ENCODE results near the gene PLEKHH1. TPM values are rescaled to one million over a fixed set of nuclear protein-coding genes. Genes with fewer than 3 reads are reported as not detected.

Gene PLEKHH1
- total RNA-seq, 2 donors from 2014 or later, result 2.3 to 5.3 TPM

GRCh38 chr14:67554341-67554740, 21.3 kb downstream of the PLEKHH1 start:
- H3K4me1 ChIP-seq, result no peaks in the 10 kb centered on the region
- no peak for TF ChIP-seq CTCF (IDR thresholded peaks at IDR 0.05)
- no peaks in the 10 kb centered on the region for H3K27me3 ChIP-seq
- H3K36me3 ChIP-seq, result no peaks in the 10 kb centered on the region
- H3K4me3 ChIP-seq, result no peak overlapping the region
- no peak overlapping the region for H3K27ac ChIP-seq
- H3K9me3 ChIP-seq, result no peaks in the 10 kb centered on the region
- DNase-seq (ENCODE audit: low spot score), result no peak

GRCh38 chr14:67555518-67556090, 22.5 kb downstream of the PLEKHH1 start:
- no peak for DNase-seq (ENCODE audit: low spot score)
- H3K36me3 ChIP-seq, result no peaks in the 10 kb centered on the region

DNA sequence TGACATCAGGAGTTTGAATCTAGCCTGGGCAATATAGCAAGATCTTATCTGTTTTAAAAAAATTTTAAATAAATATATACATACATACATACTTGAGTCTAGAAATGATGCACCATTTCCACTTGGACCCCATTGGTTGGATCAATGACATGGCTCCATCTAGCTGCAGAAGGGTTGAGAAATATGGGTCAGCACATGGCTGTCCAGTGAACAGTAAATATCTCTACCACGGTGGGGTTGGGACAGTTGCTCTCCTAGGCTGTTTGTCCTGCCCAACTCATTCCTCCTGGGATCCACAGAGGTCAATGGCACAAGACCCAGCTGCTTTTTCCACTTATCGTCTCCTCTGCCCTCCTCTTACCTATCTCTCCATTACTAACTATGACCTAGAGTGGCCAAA, 23.6 kb downstream of the PLEKHH1 start:
- H3K4me1 ChIP-seq, result no peaks in the 10 kb centered on the region
- TF ChIP-seq CTCF (IDR thresholded peaks at IDR 0.05), result no peak
- no peak overlapping the region for H3K27ac ChIP-seq
- no peaks in the 10 kb centered on the region for H3K9me3 ChIP-seq
- no peak for DNase-seq (ENCODE audit: low spot score)
- H3K4me3 ChIP-seq, result no peak overlapping the region
- H3K27me3 ChIP-seq, result no peaks in the 10 kb centered on the region
- H3K36me3 ChIP-seq, result no peaks in the 10 kb centered on the region

More at GRCh38 chr14:67555518-67556090, 22.5 kb downstream of the PLEKHH1 start:
- TF ChIP-seq CTCF (IDR thresholded peaks at IDR 0.05), result no peak
- Histone ChIP-seq H3K9me3 (no peaks in the 10 kb centered on the region), H3K4me3 (no peak overlapping the region), H3K27ac (no peak overlapping the region), H3K4me1 (no peaks in the 10 kb centered on the region), H3K27me3 (no peaks in the 10 kb centered on the region)

DNA sequence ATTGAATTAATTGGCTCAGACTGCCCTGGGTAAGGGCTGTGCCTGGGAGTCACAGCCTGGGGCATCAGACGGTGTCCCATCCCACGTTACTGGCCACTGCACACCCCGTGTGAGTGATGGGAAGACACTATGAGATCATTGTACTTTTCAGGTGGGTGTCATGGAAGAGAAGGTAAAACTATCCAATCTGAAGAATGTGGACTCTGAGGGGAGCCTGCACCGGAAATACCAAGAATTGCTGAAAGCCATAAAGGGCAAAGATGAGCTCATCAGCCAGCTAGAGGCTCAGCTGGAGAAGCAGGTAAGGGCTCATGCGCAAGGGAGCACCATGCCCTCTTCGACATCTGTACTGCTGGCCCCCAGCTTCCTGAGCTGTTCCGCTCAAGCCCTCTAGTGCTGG, 24.0 kb downstream of the PLEKHH1 start:
- no peaks in the 10 kb centered on the region for H3K9me3 ChIP-seq
- no peaks in the 10 kb centered on the region for H3K27me3 ChIP-seq
- no peak for TF ChIP-seq CTCF (IDR thresholded peaks at IDR 0.05)
- H3K4me1 ChIP-seq, result no peaks in the 10 kb centered on the region
- H3K36me3 ChIP-seq, result no peaks in the 10 kb centered on the region
- no peak overlapping the region for H3K4me3 ChIP-seq
- DNase-seq (ENCODE audit: low spot score), result no peak
- no peak overlapping the region for H3K27ac ChIP-seq

DNA sequence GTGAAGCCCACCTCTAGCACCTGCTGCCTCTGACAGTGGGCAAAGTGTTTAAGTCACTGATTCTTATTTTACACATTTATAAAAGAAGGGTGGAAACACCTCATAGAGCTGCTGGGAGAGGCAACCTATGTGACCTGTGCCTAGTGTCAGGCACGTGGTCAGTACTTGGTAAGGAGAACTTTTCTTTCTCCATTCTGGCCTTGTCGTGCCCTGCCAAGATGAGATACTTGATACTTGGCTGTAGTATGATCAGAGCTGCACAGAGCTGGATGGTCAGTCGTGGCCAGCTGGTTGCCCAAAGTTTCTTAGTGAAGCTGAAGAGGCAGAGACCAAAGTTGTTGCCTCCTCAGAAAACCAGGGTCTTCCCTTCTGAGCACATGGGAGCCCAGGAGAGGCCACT, 24.6 kb downstream of the PLEKHH1 start:
- H3K27me3 ChIP-seq, result no peaks in the 10 kb centered on the region
- no peak overlapping the region for H3K27ac ChIP-seq
- H3K4me3 ChIP-seq, result no peak overlapping the region
- no peak for TF ChIP-seq CTCF (IDR thresholded peaks at IDR 0.05)
- no peaks in the 10 kb centered on the region for H3K4me1 ChIP-seq
- no peaks in the 10 kb centered on the region for H3K9me3 ChIP-seq
- DNase-seq (ENCODE audit: low spot score), result no peak
- H3K36me3 ChIP-seq, result no peaks in the 10 kb centered on the region

GRCh38 chr14:67559639-67560038, 26.5 kb downstream of the PLEKHH1 start:
- H3K9me3 ChIP-seq, result no peaks in the 10 kb centered on the region
- DNase-seq (ENCODE audit: low spot score), result no peak
- H3K27me3 ChIP-seq, result no peaks in the 10 kb centered on the region
- no peak for TF ChIP-seq CTCF (IDR thresholded peaks at IDR 0.05)
- H3K4me3 ChIP-seq, result no peak overlapping the region
- no peaks in the 10 kb centered on the region for H3K36me3 ChIP-seq
- no peaks in the 10 kb centered on the region for H3K4me1 ChIP-seq
- H3K27ac ChIP-seq, result no peak overlapping the region
